Epithelial cell of esophagus (primary cell): ENCODE measurements around the gene SKAP1.
"Not testable (repeated sequence)": the region's sequence is repeated elsewhere in the genome, so short reads cannot be mapped to it uniquely, and the experiment has no call there.

Source experiments
- DNase-seq: peaks from one replicate; pipeline ENCODE4 v3.0.0; 2010; ENCODE audit warnings: low read depth
- H3K4me3 ChIP-seq: 2 replicates; pipeline ENCODE4 v1.5.1; 2011; ENCODE audit warnings: mild to moderate bottlenecking, low read length, control low read depth
- CTCF ChIP-seq: IDR thresholded peaks from 2 replicates; pipeline ENCODE4 v1.5.1; 2011; ENCODE audit warnings: low read depth, mild to moderate bottlenecking, low read length, control low read depth, inconsistent platforms; ENCODE audit not compliant: insufficient read depth; ENCODE audit errors: missing control alignments

Gene SKAP1

GRCh38 chr17:48296453-48296852, 133.6 kb downstream of the SKAP1 start:
- no peak overlapping the region for H3K4me3 ChIP-seq
- DNase-seq, result no peak
- TF ChIP-seq CTCF, result no peak

DNA sequence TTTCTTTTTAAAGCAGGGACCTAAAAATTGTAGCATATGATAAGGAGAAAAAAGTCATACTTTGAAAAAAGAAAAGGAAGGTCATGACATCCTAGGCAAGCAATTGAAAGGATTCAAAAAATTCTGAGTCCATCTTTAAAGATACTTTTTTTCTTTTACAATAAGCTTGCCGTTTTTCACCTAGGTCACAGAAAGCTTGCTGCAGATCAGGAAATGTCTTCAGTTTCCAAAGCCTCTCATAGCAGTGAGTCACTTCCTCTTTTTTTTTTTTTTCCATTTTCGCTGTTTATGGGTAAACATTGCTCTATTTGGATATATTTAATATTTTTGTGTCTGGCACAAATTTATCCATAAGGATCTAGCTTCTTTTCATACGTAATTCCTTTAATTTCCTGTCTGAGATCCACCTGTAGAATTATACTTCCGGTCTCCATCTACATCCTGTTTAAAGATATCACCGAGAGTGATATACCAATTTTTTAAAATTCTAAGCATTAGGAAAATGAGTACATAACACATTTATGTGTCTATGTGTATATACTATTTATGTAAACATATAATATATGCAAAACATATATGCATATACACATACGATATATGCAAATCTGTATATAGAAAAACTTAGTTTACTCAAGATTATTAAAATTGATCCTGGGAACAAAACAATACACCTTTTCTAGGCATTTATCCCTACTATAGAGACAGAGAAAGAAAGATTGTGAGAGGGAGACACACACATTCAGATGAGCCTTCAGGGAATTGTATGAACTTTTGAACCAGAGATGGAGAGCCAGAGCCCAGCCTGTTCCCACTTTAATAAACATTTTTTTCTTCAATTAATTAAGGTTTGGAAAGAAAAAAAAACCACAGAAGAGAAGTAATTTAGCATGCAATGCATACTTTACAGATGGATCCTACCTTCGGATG, 134.4 kb downstream of the SKAP1 start:
- TF ChIP-seq CTCF, result no peak
- DNase-seq, result peak; percentile 17
- H3K4me3 ChIP-seq, result no peak overlapping the region

DNA sequence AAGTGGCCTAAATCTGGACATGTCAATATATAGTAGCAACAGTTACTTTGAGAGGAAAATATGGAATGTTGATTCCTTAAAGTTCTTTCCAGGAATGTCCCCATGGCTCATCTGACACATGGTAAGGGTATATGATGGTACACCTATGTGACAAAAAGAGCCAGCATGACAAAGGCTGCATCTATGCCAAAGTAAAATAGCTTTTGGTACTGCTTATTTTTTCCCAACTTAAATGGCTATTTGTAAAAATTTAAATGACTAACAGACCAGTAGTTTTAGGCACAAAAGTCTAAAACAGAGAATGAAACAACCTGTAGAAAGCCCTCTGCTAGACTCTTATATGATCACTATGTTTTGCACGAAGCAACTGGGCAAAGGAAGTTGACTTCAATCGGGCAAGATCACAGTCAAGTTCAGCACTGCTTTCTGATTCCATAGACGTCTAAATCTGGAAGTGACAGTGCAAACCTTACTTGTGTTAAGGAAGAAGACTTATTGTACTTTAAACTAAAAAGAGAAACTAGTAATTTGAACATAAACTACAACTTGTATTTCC, 135.1 kb downstream of the SKAP1 start:
- TF ChIP-seq CTCF, result no peak
- no peak overlapping the region for H3K4me3 ChIP-seq
- no peak for DNase-seq

- H3K4me3 ChIP-seq, result no peak overlapping the region
- TF ChIP-seq CTCF, result no peak
- DNase-seq, result no peak
Observed at GRCh38 chr17:48294020-48294805, 135.8 kb downstream of the SKAP1 start.

GRCh38 chr17:48293319-48294019, 136.5 kb downstream of the SKAP1 start:
- DNase-seq, result no peak
- no peak overlapping the region for H3K4me3 ChIP-seq
- TF ChIP-seq CTCF, result no peak

DNA sequence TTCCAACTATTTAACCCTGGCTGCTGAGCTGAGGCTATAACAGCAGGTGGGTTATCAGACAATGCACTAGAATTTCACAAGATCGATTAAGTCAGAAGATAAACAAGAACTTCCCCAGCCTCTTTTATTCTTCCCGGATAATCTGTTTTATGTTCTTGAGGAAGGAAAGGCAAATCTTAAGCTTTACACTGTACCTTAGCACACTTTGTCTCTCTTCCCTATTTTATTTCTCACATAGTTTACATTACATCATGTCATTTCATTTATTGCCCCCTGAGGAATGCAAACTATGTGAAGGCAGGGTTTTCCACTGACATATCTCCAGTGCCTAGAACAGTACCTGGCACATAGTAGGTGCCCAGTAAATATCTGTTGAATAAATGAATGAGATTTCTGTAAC, 139.6 kb downstream of the SKAP1 start:
- no peak for TF ChIP-seq CTCF
- no peak overlapping the region for H3K4me3 ChIP-seq
- DNase-seq, result no peak

- not testable (repeated sequence) for DNase-seq, H3K4me3 ChIP-seq
Observed at GRCh38 chr17:48286917-48287316, 143.1 kb downstream of the SKAP1 start.
